HG03175 (cell line): ENCODE results near the gene RETREG3.
A peak's percentile ranks its signal among the peaks of the same experiment; 100 is the strongest.
"Not testable (repeated sequence)": the region's sequence is repeated elsewhere in the genome, so short reads cannot be mapped to it uniquely, and the experiment has no call there.

Experiments used
- ATAC-seq: cut with Tn5 transposase; IDR thresholded peaks from one replicate; pipeline ENCODE4 v1.9.1; 2021; ENCODE audit warnings: mild to moderate bottlenecking, moderate library complexity; ENCODE audit not compliant: unreplicated experiment

RETREG3 gene

DNA sequence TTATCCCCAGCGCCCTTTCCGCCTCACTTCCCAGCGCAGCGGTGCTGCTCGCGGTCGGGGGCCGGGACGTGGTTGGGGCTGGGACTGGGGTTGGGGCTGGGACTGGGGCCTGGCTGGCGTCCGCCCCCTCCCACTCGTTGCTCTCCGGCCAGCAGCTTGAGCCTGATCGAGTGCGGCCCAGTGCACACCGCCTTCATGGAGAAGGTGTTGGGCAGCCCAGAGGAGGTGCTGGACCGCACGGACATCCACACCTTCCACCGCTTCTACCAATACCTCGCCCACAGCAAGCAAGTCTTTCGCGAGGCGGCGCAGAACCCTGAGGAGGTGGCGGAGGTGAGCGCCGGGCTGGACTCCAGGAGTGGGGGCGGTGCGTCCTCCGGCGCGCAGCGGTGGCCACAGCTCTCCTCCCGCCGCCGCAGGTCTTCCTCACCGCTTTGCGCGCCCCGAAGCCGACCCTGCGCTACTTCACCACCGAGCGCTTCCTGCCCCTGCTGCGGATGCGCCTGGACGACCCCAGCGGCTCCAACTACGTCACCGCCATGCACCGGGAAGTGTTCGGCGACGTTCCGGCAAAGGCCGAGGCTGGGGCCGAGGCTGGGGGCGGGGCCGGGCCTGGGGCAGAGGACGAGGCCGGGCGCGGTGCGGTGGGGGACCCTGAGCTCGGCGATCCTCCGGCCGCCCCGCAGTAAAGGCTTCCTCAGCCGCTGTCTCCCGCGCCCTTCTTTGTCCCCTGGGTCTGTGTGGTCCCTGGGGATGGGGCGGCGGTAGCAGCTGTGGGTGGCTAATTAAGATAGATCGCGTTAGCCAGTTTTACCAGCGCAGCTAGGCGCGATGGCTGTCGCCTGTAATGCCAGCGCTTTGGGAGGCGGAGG lies 54.7 kb downstream of the RETREG3 start:
- ATAC-seq = peak; percentile 82

DNA sequence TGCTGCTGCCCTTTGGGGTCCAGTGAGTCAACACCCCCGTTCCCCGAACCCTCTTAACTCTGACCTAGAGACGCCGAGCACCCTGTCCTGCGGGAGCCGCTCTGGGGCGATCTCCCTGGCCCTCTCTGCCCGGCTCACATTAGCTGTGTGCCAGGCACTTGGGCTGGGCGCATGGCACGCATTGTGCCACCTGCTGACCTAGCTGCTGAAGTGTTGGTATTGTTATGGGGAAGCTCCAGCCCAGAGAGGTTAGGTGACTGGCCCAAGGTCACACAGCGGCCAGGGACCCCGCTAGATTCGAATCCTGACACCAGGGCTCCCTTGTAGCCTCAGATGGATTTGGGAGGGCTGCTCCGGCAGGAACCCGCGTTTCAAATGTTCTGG lies 55.3 kb downstream of the RETREG3 start:
- ATAC-seq = no peak

DNA sequence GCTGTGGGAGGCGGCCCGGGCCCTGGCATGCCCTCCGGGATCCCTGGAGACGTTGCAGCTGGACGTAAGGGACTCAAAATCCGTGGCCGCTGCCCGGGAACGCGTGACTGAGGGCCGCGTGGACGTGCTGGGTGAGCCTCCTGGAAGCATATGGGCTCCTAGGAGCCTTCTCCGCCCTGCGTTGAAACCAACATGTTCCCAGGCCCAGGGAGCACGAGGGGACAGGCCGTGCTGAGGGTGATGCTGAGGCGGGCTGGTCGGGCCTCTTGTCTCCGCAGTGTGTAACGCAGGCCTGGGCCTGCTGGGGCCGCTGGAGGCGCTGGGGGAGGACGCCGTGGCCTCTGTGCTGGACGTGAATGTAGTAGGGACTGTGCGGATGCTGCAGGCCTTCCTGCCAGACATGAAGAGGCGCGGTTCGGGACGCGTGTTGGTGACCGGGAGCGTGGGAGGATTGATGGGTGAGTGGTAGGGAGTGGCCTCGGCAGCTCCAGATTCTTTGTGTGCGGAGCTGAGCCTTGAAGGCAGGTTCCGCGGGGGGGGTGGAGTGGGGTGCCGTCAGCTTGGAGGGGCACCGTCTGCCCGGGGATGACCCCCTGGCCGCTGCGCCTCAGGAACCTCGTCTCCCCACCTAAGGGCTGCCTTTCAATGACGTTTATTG lies 55.9 kb downstream of the RETREG3 start:
- no peak for ATAC-seq

DNA sequence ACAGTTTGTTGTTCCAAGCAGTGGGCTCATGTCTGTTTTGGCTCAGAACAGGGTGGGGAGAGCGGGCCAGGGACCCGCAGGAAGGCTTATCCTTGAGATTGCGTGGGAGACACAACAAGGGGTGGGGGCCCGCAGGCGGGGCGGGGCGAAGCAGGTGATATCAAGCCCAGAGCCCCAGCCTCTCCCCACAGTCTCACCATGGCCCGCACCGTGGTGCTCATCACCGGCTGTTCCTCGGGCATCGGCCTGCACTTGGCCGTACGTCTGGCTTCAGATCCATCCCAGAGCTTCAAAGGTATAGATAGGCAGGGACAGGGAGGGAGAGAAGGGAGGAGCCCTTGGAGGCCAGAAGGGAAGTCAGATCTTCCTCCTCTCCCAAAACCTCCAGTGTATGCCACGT lies 56.4 kb downstream of the RETREG3 start, which contains the start of gene HSD17B1:
Gene HSD17B1 (plus strand): TSS at position 188 of the 400 bp plus-strand sequence. CDS start 11 bp downstream, at position 199.
- ATAC-seq = not testable (repeated sequence)

DNA sequence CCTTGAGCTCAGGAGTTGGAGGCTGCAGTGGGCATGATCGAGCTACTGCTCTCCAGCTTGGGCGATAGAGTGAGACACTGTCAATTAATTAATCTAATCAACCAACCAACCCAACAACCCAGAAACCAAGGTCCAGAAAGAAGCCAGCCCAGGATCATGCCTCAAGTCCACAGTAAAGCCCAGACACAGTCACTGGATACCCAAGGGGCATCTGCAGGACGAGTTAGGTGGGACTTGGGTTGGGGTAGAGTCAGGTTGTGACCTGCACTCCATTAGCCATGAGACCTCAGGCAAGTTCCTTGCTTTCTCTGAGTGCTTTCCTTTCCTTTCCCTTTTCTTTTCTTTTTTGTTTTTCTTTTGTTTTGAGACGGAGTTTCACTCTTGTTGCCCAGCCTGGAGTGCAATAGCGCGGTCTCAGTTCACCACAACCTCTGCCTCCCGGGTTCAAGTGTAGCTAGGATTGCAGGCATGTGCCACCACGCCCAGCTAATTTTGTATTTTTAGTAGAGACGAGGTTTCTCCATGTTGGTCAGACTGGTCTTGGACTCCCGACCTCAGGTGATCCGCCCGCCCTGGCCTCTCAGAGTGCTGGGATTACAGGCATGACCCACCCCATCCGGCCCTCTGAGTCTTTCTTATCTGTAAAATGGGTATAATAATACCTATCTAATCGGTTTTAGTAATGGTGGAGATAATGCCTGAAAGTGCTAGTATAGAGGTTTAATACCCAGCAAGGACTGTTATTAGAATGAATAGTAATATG lies 60.0 kb downstream of the RETREG3 start:
- no peak for ATAC-seq

DNA sequence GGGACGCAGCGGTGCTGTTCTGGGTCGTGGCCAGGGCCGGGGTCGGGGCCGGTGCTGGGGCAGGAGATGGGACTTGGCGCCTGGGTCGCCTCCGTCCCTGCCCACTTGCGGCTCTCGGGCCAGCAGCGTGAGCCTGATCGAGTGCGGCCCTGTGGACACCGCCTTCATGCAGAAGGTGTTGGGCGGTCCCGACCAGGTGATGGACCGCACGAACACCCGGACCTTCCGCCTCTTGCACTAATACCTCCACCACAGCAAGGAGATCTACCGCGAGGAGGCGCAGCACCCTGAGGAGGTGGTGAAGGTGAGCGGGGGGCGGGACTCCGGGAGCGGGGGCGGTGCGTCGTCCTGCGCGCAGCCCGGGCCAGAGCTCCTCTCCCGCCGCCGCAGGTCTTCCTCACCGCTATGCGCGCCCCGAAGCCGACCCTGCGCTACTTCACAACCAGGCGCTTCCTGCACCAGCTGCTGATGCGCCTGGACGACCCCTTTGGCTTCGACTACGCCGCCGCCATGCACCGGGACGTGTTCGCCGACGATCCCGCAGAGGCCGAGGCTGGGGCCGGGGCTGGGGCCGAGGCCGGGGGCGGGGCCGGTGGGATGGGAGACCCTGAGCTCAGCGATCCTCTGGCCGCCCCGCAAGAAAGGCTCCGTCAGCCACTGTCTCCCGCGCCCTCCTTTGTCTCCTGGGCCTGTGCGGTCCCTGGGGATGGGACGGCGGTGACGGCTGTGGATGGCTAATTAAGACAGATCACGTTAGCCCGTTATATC lies 60.9 kb downstream of the RETREG3 start:
- ATAC-seq = peak; percentile 61

DNA sequence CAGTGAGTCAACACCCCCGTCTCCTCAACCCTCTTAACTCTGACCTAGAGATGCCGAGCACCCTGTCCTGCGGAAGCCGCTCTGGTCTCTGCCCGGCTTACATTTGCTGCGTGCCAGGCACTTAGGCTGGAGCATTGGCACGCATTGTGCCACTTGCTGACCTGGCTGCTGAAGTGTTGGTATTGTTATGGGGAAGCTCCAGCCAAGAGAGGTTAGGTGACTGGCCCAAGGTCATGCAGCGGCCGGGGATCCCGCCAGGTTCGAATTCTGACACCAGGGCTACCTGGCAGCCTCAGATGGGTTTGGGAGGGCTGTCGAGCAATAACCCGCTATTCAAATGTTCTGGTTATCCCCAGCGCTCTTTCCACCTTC lies 61.5 kb downstream of the RETREG3 start:
- no peak for ATAC-seq

DNA sequence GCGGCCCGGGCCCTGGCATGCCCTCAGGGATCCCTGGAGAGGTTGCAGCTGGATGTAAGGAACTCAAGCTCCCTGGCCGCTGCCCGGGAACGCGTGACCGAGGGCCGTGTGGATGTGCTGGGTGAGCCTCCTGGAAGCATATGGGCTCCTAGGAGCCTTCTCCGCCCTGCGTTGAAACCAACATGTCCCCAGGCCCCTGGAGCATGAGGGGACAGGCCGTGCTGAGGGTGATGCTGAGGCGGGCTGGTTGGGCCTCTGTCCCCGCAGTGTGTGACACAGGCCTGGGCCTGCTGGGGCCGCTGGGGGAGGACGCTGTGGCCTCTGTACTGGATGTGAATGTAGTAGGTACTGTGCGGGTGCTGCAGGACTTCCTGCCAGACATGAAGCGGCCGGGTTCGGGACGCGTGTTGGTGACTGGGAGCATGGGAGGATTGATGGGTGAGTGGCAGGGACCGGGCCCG lies 62.1 kb downstream of the RETREG3 start:
- no peak for ATAC-seq

DNA sequence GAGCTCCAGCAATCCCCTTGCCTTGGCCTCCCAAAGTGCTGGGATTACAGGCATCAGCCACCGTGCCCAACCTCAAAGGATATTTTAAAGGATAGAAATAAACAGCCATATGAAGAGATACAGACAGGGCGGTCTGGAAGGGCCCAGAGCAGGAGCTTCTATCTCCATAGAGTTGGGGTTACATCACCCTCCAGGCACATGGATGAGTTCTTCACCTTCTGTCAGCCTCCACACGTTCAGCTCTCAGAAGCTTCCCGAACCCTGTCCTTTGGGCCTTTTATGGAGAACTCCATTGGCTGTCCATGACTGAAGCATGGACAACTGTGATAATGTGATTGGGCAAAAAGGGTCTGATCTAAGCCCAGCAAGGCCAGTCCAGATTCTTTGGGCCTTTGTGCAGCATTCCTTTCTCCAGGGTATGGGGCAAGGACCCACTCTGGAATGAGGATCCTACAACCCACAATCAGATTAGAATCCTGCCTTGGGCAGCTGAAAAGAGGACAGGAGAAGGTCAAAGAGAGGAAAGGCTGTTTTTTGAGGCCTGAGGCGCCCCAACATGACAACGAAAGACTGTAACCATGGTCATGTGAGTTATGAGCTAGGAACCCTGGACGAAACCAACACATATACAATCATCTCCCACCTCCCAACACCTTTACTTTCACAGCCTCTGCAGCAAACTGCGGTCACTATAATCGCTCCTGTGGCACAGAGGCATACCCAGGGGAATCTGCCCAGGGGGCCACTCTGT lies 63.2 kb downstream of the RETREG3 start:
- ATAC-seq = not testable (repeated sequence)

DNA sequence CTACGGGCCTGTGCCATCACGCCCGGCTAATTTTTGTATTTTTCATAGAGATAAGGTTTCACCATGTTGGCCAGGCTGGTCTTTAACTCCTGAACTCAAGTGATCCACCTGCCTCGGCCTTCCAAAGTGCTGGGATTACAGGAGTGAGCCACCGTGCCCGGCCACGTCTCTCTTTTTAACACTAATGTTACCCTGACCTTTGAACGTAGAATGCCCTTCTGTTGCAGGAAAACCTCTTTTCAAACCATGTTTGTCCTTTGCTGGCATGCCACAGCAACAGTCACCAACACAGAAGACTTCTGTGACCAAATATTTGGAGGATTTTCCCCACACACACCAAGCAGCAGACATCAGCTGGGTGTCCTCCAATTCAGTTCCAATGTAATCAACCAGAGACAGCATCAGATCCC lies 64.3 kb downstream of the RETREG3 start:
- ATAC-seq = no peak

DNA sequence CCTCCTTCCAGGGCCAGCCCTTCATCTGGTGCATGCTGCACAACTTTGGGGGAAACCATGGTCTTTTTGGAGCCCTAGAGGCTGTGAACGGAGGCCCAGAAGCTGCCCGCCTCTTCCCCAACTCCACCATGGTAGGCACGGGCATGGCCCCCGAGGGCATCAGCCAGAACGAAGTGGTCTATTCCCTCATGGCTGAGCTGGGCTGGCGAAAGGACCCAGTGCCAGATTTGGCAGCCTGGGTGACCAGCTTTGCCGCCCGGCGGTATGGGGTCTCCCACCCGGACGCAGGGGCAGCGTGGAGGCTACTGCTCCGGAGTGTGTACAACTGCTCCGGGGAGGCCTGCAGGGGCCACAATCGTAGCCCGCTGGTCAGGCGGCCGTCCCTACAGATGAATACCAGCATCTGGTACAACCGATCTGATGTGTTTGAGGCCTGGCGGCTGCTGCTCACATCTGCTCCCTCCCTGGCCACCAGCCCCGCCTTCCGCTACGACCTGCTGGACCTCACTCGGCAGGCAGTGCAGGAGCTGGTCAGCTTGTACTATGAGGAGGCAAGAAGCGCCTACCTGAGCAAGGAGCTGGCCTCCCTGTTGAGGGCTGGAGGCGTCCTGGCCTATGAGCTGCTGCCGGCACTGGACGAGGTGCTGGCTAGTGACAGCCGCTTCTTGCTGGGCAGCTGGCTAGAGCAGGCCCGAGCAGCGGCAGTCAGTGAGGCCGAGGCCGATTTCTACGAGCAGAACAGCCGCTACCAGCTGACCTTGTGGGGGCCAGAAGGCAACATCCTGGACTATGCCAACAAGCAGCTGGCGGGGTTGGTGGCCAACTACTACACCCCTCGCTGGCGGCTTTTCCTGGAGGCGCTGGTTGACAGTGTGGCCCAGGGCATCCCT lies 65.7 kb downstream of the RETREG3 start:
- no peak for ATAC-seq

DNA sequence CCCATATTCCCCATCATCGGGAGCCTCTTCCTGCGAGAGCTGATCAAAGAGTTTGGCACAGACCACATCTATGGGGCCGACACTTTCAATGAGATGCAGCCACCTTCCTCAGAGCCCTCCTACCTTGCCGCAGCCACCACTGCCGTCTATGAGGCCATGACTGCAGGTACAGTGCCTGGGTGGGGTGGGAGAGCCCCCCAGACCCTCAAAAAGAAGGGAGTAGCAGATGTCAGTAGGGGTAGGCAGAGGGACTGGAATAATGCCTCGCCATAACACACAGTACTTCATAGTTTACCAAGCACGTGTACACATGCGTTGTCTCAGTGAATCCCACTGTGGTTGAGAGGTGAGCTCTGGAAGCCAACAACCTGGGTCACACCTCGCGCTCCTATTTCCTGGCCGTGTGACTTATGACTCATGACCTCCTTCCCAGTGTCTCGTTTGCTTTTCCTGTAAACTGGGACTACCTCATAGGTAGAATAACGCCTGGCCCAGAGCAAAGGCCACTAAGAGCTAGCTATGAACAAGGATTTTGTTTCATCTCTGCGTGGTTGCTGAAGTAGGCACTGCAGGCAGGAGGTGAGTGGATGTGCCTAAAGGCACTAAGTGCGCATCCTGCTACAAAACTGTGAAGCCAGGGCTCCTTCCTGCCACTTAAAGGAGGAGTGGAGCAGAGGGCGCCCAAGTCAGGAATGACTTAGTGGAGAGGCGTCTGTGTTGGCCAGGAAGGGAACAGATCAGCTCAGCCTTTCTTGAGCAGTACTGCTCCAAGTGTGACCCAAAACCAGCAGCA lies 67.9 kb downstream of the RETREG3 start:
- no peak for ATAC-seq

DNA sequence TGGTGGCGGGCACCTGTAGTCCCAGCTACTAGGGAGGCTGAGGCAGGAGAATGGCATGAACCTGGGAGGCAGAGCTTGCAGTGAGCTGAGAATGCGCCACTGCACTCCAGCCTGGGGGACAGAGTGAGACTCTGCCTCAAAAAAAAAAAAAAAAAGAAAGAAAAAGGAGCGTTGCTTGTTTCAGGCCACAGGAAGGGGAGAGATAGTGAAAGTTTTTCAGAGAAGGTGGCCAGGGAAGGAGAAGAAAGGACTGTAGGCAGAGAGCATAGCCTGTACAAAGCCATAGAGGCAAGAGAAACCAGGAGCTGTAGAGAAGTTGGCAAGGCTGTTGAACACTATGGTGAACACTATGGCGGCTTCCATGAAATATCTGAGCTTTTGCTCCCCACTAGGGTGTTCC lies 68.6 kb downstream of the RETREG3 start:
- ATAC-seq = not testable (repeated sequence)

DNA sequence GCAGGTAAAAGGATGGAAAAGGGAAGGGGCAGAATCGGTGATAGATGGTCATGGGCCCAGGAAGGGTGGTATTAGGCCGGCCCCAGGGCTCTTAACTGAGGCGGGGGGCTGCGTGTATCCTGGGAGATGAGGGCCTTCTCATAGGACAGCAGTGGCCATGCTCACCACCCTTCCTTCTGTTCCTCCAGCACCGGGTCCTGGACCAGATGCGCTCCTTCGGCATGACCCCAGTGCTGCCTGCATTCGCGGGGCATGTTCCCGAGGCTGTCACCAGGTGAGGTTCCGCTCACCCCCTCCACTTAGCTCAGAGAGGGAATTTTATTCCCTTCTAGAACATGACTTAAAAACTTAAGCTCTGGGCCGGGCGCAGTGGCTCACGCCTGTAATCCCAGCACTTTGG lies 70.7 kb downstream of the RETREG3 start:
- no peak for ATAC-seq

DNA sequence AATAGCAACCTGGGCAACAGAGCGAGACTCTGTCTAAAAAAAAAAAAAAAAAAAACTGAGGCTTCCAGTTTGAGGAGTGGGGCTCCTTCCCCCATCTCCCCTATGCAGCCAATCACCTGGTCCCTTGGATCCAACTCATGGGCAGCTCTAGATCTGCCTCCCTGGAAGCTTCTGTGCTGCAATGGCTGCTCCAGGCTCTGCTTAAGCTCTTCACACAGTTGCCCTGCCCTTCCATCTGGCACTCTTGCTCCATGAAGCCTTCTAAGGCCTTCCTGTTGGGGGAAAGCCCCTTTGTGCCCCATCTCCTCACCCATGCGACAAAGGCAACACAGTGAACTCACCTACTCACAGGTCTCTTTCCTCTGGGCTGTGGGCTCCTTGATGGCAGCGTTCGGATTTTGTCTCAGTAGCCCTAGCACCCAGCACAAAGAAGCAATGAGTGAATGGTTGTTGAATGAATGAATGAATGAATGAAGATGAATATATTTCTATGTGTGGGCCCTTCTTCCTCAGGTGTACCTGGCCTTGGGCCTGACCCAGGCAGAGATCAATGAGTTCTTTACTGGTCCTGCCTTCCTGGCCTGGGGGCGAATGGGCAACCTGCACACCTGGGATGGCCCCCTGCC lies 71.2 kb downstream of the RETREG3 start:
- no peak for ATAC-seq

DNA sequence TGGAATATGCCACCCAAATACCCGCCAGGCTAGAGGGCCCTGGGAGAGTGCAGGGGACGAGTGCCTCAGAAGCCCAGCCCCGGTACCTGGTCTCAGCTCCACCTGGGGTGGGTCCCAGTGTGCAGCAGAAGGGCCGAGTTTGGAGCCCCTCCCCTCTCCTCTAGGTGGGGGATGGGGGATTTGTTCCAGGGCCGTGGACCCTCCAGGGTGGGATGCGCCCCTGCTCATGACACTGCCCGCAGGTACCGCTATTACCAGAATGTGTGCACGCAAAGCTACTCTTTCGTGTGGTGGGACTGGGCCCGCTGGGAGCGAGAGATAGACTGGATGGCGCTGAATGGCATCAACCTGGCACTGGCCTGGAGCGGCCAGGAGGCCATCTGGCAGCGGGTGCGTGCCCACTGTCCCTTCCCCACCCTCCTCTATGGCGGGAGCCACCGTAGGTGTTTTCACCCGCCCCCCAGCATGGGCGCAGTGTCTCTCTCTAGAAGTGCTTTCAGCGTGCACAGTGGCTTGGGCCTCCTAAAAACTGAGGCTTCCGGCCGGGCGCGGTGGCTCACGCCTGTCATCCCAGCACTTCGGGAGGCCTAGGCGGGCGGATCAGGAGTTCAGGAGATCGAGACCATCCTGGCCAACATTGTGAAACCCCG lies 71.9 kb downstream of the RETREG3 start:
- ATAC-seq = no peak
